BJ (cell line): ENCODE data around the gene DGKB. TPM values are rescaled to one million over a fixed set of nuclear protein-coding genes. Genes with fewer than 3 reads are reported as not detected.

ENCODE experiments used
- CTCF ChIA-PET: fragments of 350-600 bp; formaldehyde crosslinking; extraction: SDS; loops from one replicate; lab custom pipeline; 2021; ENCODE audit warnings: antibody characterized with exemption, inconsistent platforms; lab: Yijun Ruan, JAX
- POLR2A ChIA-PET: fragments of 300-600 bp; sonication (Branson Sonifier 250); formaldehyde crosslinking; extraction: SDS; loops from one replicate; lab custom pipeline; 2021; ENCODE audit warnings: antibody characterized with exemption; lab: Charles Lee
- DNase-seq: peaks from one replicate; pipeline ENCODE4 v3.0.0-alpha.2; 2011; ENCODE audit warnings: low read depth
- H3K27me3 ChIP-seq: 2 replicates; pipeline ENCODE4 v1.6.0; 2011; ENCODE audit warnings: low read length; ENCODE audit not compliant: control insufficient read depth, insufficient read depth
- H3K36me3 ChIP-seq: 2 replicates; pipeline ENCODE4 v1.5.1; 2011; ENCODE audit warnings: low read length; ENCODE audit not compliant: control insufficient read depth, insufficient read depth
- H3K4me3 ChIP-seq: 2 replicates; pipeline ENCODE4 v1.5.1; 2011; ENCODE audit warnings: low read depth, mild to moderate bottlenecking, control low read depth, low read length
- polyA plus RNA-seq: library from polyadenylated mRNA; depleted of rRNA; stranded (reverse); fragments of >200 nt; gene quantifications from 2 replicates; pipeline ENCODE4 v1.2.3, GENCODE V29; 2011
- TF ChIP-seq, protein P1 (sequence below): IDR thresholded peaks from 2 replicates; pipeline ENCODE4 v1.5.1; 2011; ENCODE audit warnings: low read depth, mild to moderate bottlenecking, control low read depth, inconsistent platforms, low read length, moderate library complexity; ENCODE audit not compliant: insufficient read depth

Gene DGKB
- polyA plus RNA-seq, 1 experiment, result 0.09 TPM

DNA sequence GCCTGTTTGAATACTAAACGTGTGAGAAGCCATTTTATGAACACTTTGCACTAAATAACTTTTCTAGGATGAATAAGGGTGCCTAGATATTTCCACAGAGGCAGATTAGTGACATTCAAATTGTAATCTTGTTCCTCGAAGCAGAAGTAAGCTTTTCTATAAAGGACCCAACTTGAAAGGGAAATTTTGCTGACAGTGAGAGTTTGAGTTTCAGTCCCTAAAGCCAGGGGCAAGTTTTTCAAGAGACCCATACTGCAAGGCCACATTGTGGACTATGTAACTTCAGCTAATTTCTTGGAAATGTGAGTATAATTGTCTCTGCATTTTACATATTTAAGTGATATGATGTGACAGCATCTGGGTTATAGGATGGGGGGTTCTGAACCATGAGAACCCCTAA, 525.8 kb downstream of the DGKB start:
- no peaks in the 10 kb centered on the region for H3K36me3 ChIP-seq
- H3K4me3 ChIP-seq, result no peak overlapping the region
- POLR2A ChIA-PET, result no interaction called here
- H3K27me3 ChIP-seq, result no peaks in the 10 kb centered on the region
- CTCF ChIA-PET, result interaction anchor here (0.8 to 1.2 kb wide), 3 partner anchors 14 to 81 kb away, joined by 3 read pairs; no protein-coding TSS in a partner anchor
- no peak for DNase-seq
- TF ChIP-seq, protein P1, sequence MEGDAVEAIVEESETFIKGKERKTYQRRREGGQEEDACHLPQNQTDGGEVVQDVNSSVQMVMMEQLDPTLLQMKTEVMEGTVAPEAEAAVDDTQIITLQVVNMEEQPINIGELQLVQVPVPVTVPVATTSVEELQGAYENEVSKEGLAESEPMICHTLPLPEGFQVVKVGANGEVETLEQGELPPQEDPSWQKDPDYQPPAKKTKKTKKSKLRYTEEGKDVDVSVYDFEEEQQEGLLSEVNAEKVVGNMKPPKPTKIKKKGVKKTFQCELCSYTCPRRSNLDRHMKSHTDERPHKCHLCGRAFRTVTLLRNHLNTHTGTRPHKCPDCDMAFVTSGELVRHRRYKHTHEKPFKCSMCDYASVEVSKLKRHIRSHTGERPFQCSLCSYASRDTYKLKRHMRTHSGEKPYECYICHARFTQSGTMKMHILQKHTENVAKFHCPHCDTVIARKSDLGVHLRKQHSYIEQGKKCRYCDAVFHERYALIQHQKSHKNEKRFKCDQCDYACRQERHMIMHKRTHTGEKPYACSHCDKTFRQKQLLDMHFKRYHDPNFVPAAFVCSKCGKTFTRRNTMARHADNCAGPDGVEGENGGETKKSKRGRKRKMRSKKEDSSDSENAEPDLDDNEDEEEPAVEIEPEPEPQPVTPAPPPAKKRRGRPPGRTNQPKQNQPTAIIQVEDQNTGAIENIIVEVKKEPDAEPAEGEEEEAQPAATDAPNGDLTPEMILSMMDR, result no peak

DNA sequence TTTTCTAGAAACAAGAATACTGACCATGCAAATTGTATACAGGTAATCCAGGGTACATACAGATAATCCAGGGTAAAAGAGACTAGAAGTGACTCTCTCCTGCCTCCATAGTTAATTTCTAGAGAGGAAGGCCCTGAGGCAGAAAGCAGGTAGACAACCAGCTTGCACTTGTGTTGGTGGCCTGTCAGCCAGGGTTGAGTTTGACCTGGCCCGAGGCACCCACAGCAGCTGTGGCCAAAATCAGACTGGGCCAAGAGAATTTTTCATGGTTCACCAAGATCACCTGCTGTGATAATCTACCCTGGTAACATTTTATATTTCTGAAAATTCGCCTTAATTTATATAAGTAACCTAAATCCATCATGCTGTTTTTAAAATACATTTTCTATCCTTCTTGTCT, 526.6 kb downstream of the DGKB start:
- no peak overlapping the region for H3K4me3 ChIP-seq
- no peak for DNase-seq
- H3K36me3 ChIP-seq, result no peaks in the 10 kb centered on the region
- TF ChIP-seq, protein P1, result no peak
- no peaks in the 10 kb centered on the region for H3K27me3 ChIP-seq
- POLR2A ChIA-PET, result no interaction called here
- CTCF ChIA-PET, result no interaction called here

DNA sequence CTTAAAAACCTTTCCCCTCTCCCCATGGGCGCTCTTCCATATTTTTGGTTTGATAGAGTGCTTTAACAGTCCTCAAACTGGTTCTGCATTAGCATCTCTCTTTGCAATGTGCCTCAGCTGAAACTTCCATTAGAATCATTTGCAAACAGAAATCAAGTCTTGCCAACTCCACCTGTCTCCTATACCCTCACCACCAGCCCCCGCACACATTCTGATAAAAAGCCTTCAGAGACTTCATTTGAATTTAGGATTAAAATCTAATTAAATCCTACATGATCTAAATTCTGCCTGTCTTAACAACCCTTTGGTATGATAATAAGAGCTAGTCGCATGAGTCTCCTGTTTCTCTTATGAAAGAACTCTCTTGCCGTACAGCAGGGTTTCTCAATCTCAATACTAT, 528.2 kb downstream of the DGKB start:
- ChIA-PET CTCF (no interaction called here), POLR2A (no interaction called here)
- Histone ChIP-seq H3K4me3 (no peak overlapping the region), H3K27me3 (no peaks in the 10 kb centered on the region), H3K36me3 (no peaks in the 10 kb centered on the region)
- TF ChIP-seq, protein P1, result no peak
- DNase-seq, result no peak

DNA sequence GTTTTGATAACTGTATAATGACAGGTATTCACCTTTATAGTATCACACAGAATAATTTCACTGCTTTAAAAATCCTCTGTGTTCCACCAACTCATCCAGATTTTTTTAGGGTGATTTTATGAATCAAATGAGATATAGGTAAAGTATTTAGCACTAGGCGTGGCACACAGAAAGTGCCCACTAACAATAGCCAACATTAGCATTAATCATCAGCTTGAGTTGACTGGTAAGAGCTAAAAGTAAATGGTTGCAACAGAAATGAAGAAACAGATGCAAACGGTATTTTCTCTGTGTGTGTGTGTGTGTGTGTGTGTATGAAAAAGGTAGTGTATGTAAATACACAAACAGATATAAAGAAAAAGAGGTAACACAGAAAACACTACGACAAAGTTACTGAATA, 534.3 kb downstream of the DGKB start:
- Histone ChIP-seq H3K36me3 (no peaks in the 10 kb centered on the region), H3K4me3 (no peak overlapping the region), H3K27me3 (no peaks in the 10 kb centered on the region)
- DNase-seq, result no peak
- ChIA-PET CTCF (no interaction called here), POLR2A (no interaction called here)
- TF ChIP-seq, protein P1, result no peak

DNA sequence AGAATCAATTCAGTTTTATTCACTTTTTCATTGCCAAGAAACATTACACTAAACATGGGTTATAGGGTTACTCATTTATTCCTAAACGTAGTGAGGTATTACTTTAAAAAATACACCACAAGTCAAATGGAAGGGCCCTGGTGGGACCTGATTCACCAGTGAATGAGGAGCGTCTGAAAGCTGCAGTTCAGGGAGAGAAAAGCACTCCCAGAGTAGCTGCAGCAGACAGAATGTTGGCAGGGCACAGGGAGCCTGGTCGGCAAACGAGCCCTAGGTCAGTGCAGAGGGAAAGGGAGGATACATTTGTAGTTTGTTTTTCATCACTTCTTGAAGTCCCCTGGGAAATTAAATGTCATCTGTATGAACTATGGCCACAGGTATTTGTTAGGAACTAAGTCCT, 551.4 kb downstream of the DGKB start:
- ChIA-PET POLR2A (no interaction called here), CTCF (no interaction called here)
- H3K27me3 ChIP-seq, result no peaks in the 10 kb centered on the region
- DNase-seq, result no peak
- H3K4me3 ChIP-seq, result no peak overlapping the region
- no peaks in the 10 kb centered on the region for H3K36me3 ChIP-seq
- TF ChIP-seq, protein P1, result no peak
